GM21447 (cell line): Measurements from ENCODE around the gene GALNT18.
A peak's percentile ranks its signal among the peaks of the same experiment; 100 is the strongest.

Experiments used
- ATAC-seq: cut with Tn5 transposase; IDR thresholded peaks from one replicate; pipeline ENCODE4 v1.9.1; 2021; ENCODE audit not compliant: unreplicated experiment

Gene GALNT18

GRCh38 chr11:11624926-11625325, 3.1 kb upstream of the GALNT18 start:
- ATAC-seq = no peak

DNA sequence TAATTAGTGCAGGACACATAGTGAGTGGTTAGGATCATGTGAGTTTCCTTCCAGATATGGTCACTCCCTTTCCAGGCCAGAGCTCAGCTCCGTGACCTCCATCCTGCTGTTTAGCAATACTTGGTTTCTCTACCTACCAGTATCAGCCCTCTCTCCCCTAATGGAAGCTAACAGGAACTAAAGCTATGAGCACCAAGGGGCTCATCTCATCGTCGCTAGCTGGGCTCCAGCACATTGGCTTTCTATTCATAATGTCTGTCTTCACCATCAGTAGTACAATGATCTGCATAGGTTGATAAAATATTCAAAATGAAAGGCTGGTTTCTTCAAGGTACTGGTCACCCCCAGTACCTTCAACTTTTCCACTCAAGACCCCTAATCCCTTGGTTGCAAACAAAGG, 2.4 kb upstream of the GALNT18 start:
- no peak for ATAC-seq

DNA sequence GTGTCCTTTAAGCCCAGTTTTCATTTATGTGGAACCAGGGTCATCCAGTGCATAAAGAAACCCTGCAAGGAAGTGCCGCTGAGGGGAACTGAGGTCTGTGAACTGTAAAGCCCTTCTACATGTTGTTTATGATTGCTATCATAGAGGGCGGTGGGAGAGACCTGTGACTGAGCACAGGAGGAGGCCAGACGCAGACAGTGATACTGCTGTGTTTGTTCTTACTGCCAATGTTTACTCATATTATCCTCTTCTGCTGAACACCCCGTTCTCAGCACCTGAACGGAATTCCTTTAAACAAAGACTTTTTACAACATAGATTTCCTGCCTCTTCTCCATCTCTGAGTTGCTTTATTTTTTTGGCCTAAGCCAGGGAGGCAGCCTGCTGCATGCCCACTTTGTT, 967 bp upstream of the GALNT18 start:
- ATAC-seq = no peak

DNA sequence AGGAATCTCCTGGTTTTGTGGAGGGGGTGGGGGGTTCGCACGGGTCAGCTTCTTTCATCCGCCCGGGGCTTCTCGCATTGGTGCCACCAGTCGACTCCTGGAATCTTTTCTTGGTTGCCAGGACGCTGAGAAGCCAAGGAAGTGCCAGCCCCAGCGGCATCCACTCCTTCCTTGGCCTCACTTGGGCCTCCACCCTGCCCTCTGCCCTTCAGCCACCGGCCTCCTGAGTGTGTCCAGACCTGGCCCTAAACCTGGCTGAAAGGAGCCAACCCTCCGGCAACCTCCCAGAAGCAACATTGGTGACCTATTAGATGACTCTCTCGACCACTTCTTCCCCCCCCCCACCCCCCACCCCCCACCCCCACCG, 518 bp upstream of the GALNT18 start:
- ATAC-seq = peak; percentile 2

GRCh38 chr11:11620921-11621572, 758 bp downstream of the GALNT18 start:
- ATAC-seq = peak; percentile 29

GRCh38 chr11:11620173-11620920, 1.5 kb downstream of the GALNT18 start:
- ATAC-seq = no peak

GRCh38 chr11:11618973-11619435, 2.8 kb downstream of the GALNT18 start:
- no peak for ATAC-seq

- ATAC-seq = no peak
Measured at GRCh38 chr11:11615086-11615485, 6.7 kb downstream of the GALNT18 start.

DNA sequence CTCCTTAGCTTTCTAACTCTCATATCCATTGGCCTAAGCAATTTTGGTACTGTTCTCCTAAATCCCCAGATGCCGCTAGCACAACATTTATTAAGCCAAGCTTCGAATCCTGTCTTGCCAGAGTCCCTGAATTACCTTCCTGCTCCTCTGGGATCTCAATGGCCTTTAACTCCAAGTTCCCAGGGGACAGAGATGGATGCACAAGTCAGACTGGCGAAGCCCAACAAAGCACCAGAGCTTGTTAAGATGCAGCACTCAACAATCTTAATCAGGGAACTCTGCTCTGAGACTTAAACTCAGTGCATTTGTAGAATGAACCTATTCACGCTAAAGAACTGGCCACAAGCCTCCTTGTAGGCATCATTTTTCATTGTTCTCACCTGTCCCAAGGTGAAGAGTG, 9.4 kb downstream of the GALNT18 start:
- ATAC-seq = no peak

DNA sequence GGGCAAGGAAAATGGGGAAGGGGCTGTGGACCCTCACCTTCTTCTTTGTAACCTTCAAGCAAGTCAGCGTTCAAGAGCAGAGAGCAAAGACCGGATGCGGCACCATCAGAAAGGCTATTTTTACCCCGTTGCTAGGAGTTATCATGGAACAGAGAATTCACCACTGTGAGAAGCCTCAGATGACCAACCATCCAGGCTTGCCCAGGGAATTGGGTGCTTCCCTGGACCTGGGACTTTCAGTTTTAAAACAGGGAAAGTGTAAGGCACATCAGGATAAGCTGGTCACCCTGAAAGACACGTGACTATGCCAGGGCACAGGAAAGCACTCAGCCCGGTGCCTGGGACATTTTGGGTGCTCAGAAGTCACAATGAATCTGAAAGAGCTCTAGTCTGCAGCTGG, 10.4 kb downstream of the GALNT18 start:
- no peak for ATAC-seq

DNA sequence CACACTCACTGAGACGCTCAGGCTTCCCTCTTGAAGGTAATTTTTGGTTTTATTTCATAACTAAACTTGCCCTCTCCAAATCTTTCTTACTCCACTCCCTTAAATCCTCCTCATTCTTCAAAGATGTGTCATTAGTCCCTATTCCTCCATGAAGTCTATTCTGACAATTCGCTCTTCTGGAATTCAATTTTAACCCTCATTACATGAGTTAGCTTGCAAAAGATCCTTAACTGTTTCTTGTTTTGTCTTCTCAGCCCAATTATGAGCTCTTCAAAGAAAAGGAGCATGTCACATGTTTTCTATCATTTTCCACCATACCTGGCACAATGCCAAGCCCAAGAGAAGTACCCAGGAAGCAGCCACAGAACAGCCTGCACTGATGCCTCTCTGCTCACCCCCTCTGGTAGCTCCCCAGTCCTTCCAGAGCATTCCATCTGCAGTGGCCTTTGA, 13.0 kb downstream of the GALNT18 start:
- ATAC-seq = no peak

- no peak for ATAC-seq
Measured at GRCh38 chr11:11607772-11608171, 14.0 kb downstream of the GALNT18 start.

- no peak for ATAC-seq
Measured at GRCh38 chr11:11605821-11606450, 15.9 kb downstream of the GALNT18 start.

DNA sequence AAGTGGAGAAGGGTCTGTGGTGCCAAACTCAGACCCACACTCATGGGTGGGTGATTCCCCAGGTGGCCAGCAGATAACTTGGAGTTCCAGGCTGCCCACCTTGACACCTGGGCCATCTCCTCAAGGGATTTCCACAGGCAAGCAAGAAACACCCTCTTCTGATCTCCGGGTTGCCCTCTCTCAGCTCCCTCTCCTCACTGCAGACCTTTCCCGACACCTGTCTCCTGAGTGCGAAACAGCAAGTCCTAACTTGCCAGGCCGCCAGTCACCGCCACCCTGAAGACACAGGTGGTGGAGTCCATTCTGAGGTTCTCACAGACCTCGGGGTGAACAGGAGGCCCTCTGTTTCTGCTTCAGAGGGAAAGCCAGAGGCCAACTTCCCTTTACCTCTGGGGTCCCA, 16.6 kb downstream of the GALNT18 start:
- no peak for ATAC-seq

DNA sequence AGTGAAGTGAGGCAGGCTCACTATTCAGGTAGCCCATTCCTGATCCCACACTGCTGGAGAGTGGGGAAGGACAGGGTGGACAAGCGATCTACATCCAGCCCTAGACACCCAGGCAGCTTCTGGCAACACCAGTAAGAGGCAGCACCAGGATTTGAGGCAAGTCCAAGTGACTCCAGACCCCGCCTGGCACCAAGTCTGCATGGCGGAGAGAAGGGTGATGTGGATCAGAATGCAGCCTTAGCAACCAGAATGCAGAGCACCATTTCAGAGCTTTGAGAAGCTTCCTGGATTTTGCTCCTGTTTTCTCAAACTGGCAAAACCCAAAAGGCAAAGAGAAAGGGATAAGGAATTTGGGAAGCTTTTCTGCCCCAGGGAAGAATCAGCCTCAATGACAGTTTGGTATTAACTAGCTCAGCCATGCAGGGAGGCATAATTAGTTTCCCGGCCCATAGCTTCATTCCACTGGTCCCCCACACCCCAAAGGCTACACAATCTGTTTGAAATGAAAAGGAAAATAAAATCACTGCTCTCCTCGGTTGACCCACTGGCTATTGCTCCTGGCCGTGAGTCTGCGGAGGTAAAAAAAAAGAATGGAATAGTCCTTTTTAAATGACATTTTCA, 17.3 kb downstream of the GALNT18 start:
- ATAC-seq = no peak

- no peak for ATAC-seq
Measured at GRCh38 chr11:11602011-11602410, 19.8 kb downstream of the GALNT18 start.

- no peak for ATAC-seq
Measured at GRCh38 chr11:11600288-11600687, 21.5 kb downstream of the GALNT18 start.

- ATAC-seq = no peak
Measured at GRCh38 chr11:11598243-11598642, 23.6 kb downstream of the GALNT18 start.

DNA sequence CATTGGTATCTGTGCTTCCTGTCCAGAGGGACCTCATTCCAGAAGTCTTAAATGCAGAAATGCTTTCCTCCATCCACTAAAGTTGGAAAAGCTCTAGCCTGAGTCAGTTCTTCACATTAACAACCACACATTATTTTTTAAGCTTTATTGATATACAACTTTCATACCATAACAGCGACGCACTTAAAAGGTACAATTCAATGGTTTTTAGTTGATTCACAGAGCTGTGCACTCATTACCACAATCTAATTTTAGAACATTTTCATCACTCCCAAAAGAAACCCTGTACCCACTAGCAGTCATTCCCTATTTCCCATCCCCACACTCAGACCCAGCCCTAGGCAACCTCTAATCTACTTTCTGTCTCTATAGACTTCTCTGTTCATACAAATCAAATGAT, 27.6 kb downstream of the GALNT18 start:
- no peak for ATAC-seq

GRCh38 chr11:11592146-11592684, 29.6 kb downstream of the GALNT18 start:
- ATAC-seq = no peak

GRCh38 chr11:11589437-11589836, 32.4 kb downstream of the GALNT18 start:
- no peak for ATAC-seq
